Measurements from ENCODE around the gene BRCC3. TPM values are rescaled to one million over a fixed set of nuclear protein-coding genes. Genes with fewer than 3 reads are reported as not detected.

Gene BRCC3
- total and polyA plus RNA-seq, 10 of the 15 experiments (the other 5 are each of a cell fraction or from before 2014, with no cell fraction given), result 15.5 to 57.5 (median 35.6) TPM

DNA sequence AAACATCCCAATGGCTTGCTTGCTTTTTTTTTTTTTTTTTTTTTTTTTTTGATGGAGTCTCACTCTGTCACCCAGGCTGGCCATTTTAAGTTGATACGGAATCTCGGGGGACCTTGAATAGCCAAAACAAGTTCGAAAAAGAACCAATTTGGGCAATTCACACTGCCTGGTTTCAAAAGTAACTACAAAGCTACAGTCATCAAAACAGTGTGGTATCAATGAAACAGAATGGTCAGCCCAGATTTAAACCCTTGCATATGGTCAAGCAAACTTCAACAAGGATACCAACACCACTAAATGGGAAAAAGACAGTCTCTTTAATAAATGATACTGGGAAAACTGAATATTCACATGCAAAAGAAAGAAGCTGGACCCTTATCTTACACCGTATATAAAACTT is 41.8 kb downstream of the BRCC3 start (continued):
- TF ChIP-seq, protein P1, sequence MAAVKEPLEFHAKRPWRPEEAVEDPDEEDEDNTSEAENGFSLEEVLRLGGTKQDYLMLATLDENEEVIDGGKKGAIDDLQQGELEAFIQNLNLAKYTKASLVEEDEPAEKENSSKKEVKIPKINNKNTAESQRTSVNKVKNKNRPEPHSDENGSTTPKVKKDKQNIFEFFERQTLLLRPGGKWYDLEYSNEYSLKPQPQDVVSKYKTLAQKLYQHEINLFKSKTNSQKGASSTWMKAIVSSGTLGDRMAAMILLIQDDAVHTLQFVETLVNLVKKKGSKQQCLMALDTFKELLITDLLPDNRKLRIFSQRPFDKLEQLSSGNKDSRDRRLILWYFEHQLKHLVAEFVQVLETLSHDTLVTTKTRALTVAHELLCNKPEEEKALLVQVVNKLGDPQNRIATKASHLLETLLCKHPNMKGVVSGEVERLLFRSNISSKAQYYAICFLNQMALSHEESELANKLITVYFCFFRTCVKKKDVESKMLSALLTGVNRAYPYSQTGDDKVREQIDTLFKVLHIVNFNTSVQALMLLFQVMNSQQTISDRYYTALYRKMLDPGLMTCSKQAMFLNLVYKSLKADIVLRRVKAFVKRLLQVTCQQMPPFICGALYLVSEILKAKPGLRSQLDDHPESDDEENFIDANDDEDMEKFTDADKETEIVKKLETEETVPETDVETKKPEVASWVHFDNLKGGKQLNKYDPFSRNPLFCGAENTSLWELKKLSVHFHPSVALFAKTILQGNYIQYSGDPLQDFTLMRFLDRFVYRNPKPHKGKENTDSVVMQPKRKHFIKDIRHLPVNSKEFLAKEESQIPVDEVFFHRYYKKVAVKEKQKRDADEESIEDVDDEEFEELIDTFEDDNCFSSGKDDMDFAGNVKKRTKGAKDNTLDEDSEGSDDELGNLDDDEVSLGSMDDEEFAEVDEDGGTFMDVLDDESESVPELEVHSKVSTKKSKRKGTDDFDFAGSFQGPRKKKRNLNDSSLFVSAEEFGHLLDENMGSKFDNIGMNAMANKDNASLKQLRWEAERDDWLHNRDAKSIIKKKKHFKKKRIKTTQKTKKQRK (IDR thresholded peaks at IDR 0.05; ENCODE audit: low read depth, low read length), result no peak
- TF ChIP-seq ATF7 (IDR thresholded peaks at IDR 0.05; ENCODE audit: low read depth) (no peak), PAX5 (IDR thresholded peaks at IDR 0.05; ENCODE audit: borderline replicate concordance, low read depth, low read length) (no peak)
- TF ChIP-seq, protein P2, sequence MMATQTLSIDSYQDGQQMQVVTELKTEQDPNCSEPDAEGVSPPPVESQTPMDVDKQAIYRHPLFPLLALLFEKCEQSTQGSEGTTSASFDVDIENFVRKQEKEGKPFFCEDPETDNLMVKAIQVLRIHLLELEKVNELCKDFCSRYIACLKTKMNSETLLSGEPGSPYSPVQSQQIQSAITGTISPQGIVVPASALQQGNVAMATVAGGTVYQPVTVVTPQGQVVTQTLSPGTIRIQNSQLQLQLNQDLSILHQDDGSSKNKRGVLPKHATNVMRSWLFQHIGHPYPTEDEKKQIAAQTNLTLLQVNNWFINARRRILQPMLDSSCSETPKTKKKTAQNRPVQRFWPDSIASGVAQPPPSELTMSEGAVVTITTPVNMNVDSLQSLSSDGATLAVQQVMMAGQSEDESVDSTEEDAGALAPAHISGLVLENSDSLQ (IDR thresholded peaks at IDR 0.05), result no peak
- TF ChIP-seq, protein P3, sequence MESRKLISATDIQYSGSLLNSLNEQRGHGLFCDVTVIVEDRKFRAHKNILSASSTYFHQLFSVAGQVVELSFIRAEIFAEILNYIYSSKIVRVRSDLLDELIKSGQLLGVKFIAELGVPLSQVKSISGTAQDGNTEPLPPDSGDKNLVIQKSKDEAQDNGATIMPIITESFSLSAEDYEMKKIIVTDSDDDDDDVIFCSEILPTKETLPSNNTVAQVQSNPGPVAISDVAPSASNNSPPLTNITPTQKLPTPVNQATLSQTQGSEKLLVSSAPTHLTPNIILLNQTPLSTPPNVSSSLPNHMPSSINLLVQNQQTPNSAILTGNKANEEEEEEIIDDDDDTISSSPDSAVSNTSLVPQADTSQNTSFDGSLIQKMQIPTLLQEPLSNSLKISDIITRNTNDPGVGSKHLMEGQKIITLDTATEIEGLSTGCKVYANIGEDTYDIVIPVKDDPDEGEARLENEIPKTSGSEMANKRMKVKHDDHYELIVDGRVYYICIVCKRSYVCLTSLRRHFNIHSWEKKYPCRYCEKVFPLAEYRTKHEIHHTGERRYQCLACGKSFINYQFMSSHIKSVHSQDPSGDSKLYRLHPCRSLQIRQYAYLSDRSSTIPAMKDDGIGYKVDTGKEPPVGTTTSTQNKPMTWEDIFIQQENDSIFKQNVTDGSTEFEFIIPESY (IDR thresholded peaks at IDR 0.05), result no peak
